Uterus (tissue), 4 donors: ENCODE data around the gene ALOX15B. TPM values are rescaled to one million over a fixed set of nuclear protein-coding genes. Genes with fewer than 3 reads are reported as not detected.
"Not testable (repeated sequence)": the region's sequence is repeated elsewhere in the genome, so short reads cannot be mapped to it uniquely, and the experiment has no call there.

Experiments used
- DNase-seq, 2 donors: peaks; one replicate each; pipeline ENCODE4 v3.0.0-alpha.2; 2019 to 2020
- H3K27ac ChIP-seq, 2 donors: fragments of 200-600 bp; sonication (generic); 1 replicate in 1 of 2; 2 replicates in 1 of 2; pipeline ENCODE4 v1.5.1; 2016 to 2018
- H3K27me3 ChIP-seq, 2 donors: fragments of 200-600 bp; sonication (generic); one replicate each; pipeline ENCODE4 v1.5.1; 2018 to 2019; ENCODE audit warnings: control low read depth in 1 of 2
- H3K36me3 ChIP-seq, 2 donors: fragments of 200-600 bp; sonication (generic); one replicate each; pipeline ENCODE4 v1.5.1; 2019; ENCODE audit warnings: control low read depth in 1 of 2
- H3K4me1 ChIP-seq, 2 donors: fragments of 200-600 bp; sonication (generic); one replicate each; pipeline ENCODE4 v1.5.1; 2018 to 2019; ENCODE audit warnings: control low read depth in 1 of 2
- H3K4me3 ChIP-seq, 2 donors: fragments of 200-600 bp; sonication (generic); 1 replicate in 1 of 2; 2 replicates in 1 of 2; pipeline ENCODE4 v1.5.1; 2018 to 2019; ENCODE audit warnings: mild to moderate bottlenecking in 1 of 2
- H3K9me3 ChIP-seq, 2 donors: fragments of 200-600 bp; sonication (generic); one replicate each; pipeline ENCODE4 v1.5.1; 2019; ENCODE audit warnings: control low read depth in 1 of 2
- CTCF ChIP-seq, 4 experiments: fragments of 200-600 bp in 2 of 4; fragments of 450-650 bp in 2 of 4; sonication (generic) in 2 of 4; IDR thresholded peaks; one replicate each; pipeline ENCODE4 v1.5.1; 2016 to 2019; ENCODE audit warnings: antibody characterized with exemption in 4 of 4, mild to moderate bottlenecking in 2 of 4, moderate library complexity in 1 of 4
- POLR2A ChIP-seq, 2 donors: fragments of 450-650 bp; IDR thresholded peaks; one replicate each; pipeline ENCODE4 v1.6.1; 2016; ENCODE audit warnings: antibody characterized with exemption in 2 of 2, mild to moderate bottlenecking in 1 of 2, moderate library complexity in 1 of 2
- intact Hi-C: fragments of 100-400 bp; cut with DNase I; formaldehyde crosslinking; loops from one replicate; pipeline ENCODE4 v1.15.1; 2023; ENCODE audit warnings: low total_unique reads
- total RNA-seq, 4 donors: library from RNA; depleted of rRNA in 3 of 4; stranded (reverse); fragments of >200 nt in 3 of 4; gene quantifications; one replicate each; pipeline versions ENCODE4 v1.1.0 to v1.2.4, GENCODE V29; 2014 to 2023
- donor health status: DM: yes; HTN: yes; CAD: no.

Gene ALOX15B
- total RNA-seq, 4 donors from 2014 or later, result 0.14 to 1.5 (median 0.24) TPM; not detected in 1

GRCh38 chr17:8020776-8021564 is 17.9 kb upstream of the ALOX15B start:
- no peak for TF ChIP-seq POLR2A (IDR thresholded peaks at IDR 0.05)
- TF ChIP-seq CTCF (IDR thresholded peaks at IDR 0.05), result no peak
- no peak for DNase-seq
- no peaks in the 10 kb centered on the region for H3K27me3 ChIP-seq
- H3K4me3 ChIP-seq, result no peak overlapping the region
- no peaks in the 10 kb centered on the region for H3K36me3 ChIP-seq
- intact Hi-C loops, result no loop called here
- H3K9me3 ChIP-seq, result no peaks in the 10 kb centered on the region
- H3K4me1 ChIP-seq, result peaks cover 0 to 5% of the 10 kb centered on the region in 2 donors
- H3K27ac ChIP-seq, result no peak overlapping the region

- no peaks in the 10 kb centered on the region for H3K36me3 ChIP-seq
- intact Hi-C loops, result no loop called here
- H3K9me3 ChIP-seq, result no peaks in the 10 kb centered on the region
- TF ChIP-seq CTCF (IDR thresholded peaks at IDR 0.05) (no peak), POLR2A (IDR thresholded peaks at IDR 0.05) (no peak)
- no peak for DNase-seq
- no peaks in the 10 kb centered on the region for H3K4me1 ChIP-seq
- no peaks in the 10 kb centered on the region for H3K27me3 ChIP-seq
- H3K4me3 ChIP-seq, result no peak overlapping the region
- H3K27ac ChIP-seq, result no peak overlapping the region
Measured at GRCh38 chr17:8021565-8022359, 17.1 kb upstream of the ALOX15B start.

GRCh38 chr17:8022360-8023003 is 16.4 kb upstream of the ALOX15B start:
- Histone ChIP-seq H3K27me3 (no peaks in the 10 kb centered on the region), H3K36me3 (no peaks in the 10 kb centered on the region), H3K4me3 (no peak overlapping the region), H3K27ac (no peak overlapping the region), H3K9me3 (no peaks in the 10 kb centered on the region), H3K4me1 (no peaks in the 10 kb centered on the region)
- DNase-seq, result no peak
- no peak for TF ChIP-seq POLR2A (IDR thresholded peaks at IDR 0.05)
- no peak for TF ChIP-seq CTCF (IDR thresholded peaks at IDR 0.05)
- intact Hi-C loops, result no loop called here

GRCh38 chr17:8024161-8024560 is 14.7 kb upstream of the ALOX15B start:
- H3K36me3 ChIP-seq, H3K27ac ChIP-seq, H3K9me3 ChIP-seq, DNase-seq, H3K27me3 ChIP-seq, H3K4me3 ChIP-seq, H3K4me1 ChIP-seq, intact Hi-C loops: not testable (repeated sequence)

GRCh38 chr17:8025176-8025911 is 13.5 kb upstream of the ALOX15B start:
- no peaks in the 10 kb centered on the region for H3K9me3 ChIP-seq
- TF ChIP-seq CTCF (IDR thresholded peaks at IDR 0.05) (no peak), POLR2A (IDR thresholded peaks at IDR 0.05) (no peak)
- H3K4me1 ChIP-seq, result no peaks in the 10 kb centered on the region
- no peak overlapping the region for H3K27ac ChIP-seq
- intact Hi-C loops, result no loop called here
- no peaks in the 10 kb centered on the region for H3K36me3 ChIP-seq
- no peaks in the 10 kb centered on the region for H3K27me3 ChIP-seq
- H3K4me3 ChIP-seq, result no peak overlapping the region
- no peak for DNase-seq
